H1 (cell line): ENCODE results near the gene PDE4D. TPM values are rescaled to one million over a fixed set of nuclear protein-coding genes. Genes with fewer than 3 reads are reported as not detected.

Experiments used
- KDM4A ChIP-seq: IDR thresholded peaks from one replicate; pipeline ENCODE4 v1.7.1; 2012; ENCODE audit warnings: low read depth, mild to moderate bottlenecking, moderate library complexity, low read length, inconsistent platforms; ENCODE audit not compliant: severe bottlenecking
- NANOG ChIP-seq: IDR thresholded peaks from 2 replicates; pipeline ENCODE4 v1.6.1; 2011; ENCODE audit warnings: low read length, low read depth, mild to moderate bottlenecking, inconsistent platforms; ENCODE audit not compliant: insufficient read depth, poor library complexity, severe bottlenecking
- polyA plus RNA-seq, 7 experiments: library from polyadenylated mRNA; depleted of rRNA in 3 of 7; stranded (reverse) in 5 of 7; unstranded in 2 of 7; fragments of >200 nt in 5 of 7; fragments of 200-250 nt in 2 of 7; gene quantifications; 1 replicate in 5 of 7; 2 replicates in 1 of 7; 4 replicates in 1 of 7; pipeline versions ENCODE4 v1.2.1 to v1.2.3, GENCODE V29; 2011 to 2013; ENCODE audit warnings: missing spikeins in 2 of 7, mixed read lengths in 2 of 7
- total RNA-seq: library from RNA; stranded (reverse); fragmentation: NEBNext Ultra II Directional; extraction: Animal tissue kit (Norgen Biotek cat#: 25700); gene quantifications from 2 replicates; pipeline ENCODE4 v1.2.1, GENCODE V29; 2021

The PDE4D gene
- total and polyA plus RNA-seq, 2 of the 8 experiments (the other 6 are each of a cell fraction or from before 2014, with no cell fraction given): 2.3 to 3.7 TPM

GRCh38 chr5:59185757-59186385, 707.7 kb downstream of the PDE4D start (continued):
- TF ChIP-seq KDM4A: no peak
- no peak for TF ChIP-seq NANOG
- TF ChIP-seq, all 59 proteins: peak for 0
